ENCODE results near the gene INTS6. TPM values are rescaled to one million over a fixed set of nuclear protein-coding genes. Genes with fewer than 3 reads are reported as not detected.
A peak's percentile ranks its signal among the peaks of the same experiment; 100 is the strongest.

Gene INTS6
- total RNA-seq, 1 experiment from 2014 or later: 27.2 TPM

DNA sequence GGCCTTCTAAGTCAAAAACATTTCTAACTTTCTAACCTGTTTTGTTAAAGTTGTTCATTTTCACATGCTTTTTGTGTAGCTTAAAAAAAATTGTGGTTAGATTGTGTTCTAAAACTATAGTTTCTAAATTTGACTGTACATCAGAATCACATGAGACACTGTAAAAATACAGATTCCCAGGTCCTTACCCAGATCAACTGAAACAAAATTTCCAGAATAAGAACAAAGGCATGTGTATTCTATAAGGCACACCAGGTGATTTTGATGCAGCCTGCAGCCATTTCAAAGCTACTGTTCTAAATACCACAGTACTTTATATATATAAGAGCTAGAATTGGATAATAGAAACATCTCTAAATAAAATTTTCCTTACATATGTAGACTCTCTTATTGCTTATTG is 29.1 kb downstream of the INTS6 start (continued):
- TF ChIP-seq, protein P1, sequence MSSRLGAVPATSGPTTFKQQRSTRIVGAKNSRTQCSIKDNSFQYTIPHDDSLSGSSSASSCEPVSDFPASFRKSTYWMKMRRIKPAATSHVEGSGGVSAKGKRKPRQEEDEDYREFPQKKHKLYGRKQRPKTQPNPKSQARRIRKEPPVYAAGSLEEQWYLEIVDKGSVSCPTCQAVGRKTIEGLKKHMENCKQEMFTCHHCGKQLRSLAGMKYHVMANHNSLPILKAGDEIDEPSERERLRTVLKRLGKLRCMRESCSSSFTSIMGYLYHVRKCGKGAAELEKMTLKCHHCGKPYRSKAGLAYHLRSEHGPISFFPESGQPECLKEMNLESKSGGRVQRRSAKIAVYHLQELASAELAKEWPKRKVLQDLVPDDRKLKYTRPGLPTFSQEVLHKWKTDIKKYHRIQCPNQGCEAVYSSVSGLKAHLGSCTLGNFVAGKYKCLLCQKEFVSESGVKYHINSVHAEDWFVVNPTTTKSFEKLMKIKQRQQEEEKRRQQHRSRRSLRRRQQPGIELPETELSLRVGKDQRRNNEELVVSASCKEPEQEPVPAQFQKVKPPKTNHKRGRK (CRISPR knock-in tag; IDR thresholded peaks at IDR 0.05; ENCODE audit: borderline replicate concordance): no peak
- TF ChIP-seq, protein P2, sequence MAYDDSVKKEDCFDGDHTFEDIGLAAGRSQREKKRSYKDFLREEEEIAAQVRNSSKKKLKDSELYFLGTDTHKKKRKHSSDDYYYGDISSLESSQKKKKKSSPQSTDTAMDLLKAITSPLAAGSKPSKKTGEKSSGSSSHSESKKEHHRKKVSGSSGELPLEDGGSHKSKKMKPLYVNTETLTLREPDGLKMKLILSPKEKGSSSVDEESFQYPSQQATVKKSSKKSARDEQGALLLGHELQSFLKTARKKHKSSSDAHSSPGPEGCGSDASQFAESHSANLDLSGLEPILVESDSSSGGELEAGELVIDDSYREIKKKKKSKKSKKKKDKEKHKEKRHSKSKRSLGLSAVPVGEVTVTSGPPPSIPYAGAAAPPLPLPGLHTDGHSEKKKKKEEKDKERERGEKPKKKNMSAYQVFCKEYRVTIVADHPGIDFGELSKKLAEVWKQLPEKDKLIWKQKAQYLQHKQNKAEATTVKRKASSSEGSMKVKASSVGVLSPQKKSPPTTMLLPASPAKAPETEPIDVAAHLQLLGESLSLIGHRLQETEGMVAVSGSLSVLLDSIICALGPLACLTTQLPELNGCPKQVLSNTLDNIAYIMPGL (CRISPR knock-in tag; IDR thresholded peaks at IDR 0.05): no peak
- no peak for TF ChIP-seq CREB1 (CRISPR knock-in tag; IDR thresholded peaks at IDR 0.05)
- TF ChIP-seq SMAD4 (CRISPR knock-in tag; IDR thresholded peaks at IDR 0.05): no peak
- no peak for TF ChIP-seq RELA (CRISPR knock-in tag; IDR thresholded peaks at IDR 0.05; ENCODE audit: borderline replicate concordance)

DNA sequence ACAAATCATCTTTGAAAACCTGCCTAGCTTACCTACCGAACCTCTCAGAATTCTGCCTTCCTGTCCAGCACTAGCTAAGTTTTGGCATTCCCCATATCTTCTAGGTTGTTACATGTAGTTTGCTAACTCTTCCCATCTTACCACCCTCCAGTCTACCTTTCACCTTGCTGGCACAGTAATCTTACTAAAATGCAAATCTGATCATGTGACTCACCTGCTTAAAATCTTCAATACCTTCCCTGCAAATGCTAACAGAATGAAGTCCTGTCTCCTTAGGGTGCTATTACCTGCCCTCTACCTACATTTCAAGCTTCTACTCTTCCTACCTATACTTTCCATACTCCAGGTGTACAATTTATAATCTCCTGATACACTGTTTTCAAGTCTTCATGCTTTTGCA is 30.4 kb downstream of the INTS6 start:
- H3K9me3 Mint-ChIP-seq: no peaks in the 10 kb centered on the region
- CTCF ChIA-PET: interaction anchor here (0.8 to 1.5 kb wide), 3 partner anchors 297 to 393 kb away, joined by 3 to 5 read pairs (median 3); no protein-coding TSS in a partner anchor
- no peaks in the 10 kb centered on the region for H3K27me3 Mint-ChIP-seq (ENCODE audit: low read depth)
- peaks cover 58% of the 10 kb centered on the region for H3K4me1 Mint-ChIP-seq
- peaks cover 16% of the 10 kb centered on the region for H3K36me3 Mint-ChIP-seq
- H3K27ac Mint-ChIP-seq: peak overlapping the region; percentile 0
- H3K4me3 Mint-ChIP-seq: no peak overlapping the region
- POLR2A ChIA-PET: no interaction called here
- DNase-seq (ENCODE audit: low spot score) (no peak), ATAC-seq (no peak)
- TF ChIP-seq USF2 (CRISPR knock-in tag; IDR thresholded peaks at IDR 0.05) (peak; percentile 72), SMAD4 (CRISPR knock-in tag; IDR thresholded peaks at IDR 0.05) (no peak), NR1H2 (CRISPR knock-in tag; IDR thresholded peaks at IDR 0.05) (no peak)
- TF ChIP-seq, protein P3, sequence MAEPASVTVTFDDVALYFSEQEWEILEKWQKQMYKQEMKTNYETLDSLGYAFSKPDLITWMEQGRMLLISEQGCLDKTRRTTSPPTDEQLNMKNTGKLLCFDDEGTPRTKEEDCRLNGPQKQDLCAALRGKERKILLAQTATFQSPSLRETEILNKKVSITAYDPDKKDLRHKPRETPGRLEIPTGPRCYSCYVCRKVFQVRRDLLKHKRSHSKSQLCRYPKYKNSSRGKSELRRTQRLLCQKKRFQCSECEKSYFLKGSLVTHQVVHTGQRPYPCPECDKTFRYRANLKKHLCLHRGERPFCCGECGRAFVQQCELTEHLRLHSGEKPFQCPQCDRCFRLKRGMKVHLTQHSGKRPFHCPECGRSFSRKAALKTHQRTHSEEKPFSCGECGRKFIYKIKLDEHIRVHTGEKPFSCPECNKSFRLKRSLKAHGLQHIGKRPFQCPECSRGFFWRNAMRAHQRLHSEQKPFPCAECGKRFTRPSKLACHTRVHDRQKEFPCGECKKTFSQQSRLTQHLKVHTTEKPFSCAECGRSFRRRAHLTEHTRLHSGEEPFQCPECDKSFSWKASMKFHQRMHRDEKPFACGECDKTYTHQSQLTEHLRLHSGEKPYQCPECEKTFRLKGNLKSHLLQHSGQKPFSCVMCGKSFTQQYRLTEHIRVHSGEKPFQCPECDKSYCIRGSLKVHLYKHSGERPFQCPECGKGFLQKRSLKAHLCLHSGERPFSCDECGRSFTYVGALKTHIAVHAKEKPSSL (CRISPR knock-in tag; conservative IDR thresholded peaks at IDR 0.05): no peak
- TF ChIP-seq, protein P4, sequence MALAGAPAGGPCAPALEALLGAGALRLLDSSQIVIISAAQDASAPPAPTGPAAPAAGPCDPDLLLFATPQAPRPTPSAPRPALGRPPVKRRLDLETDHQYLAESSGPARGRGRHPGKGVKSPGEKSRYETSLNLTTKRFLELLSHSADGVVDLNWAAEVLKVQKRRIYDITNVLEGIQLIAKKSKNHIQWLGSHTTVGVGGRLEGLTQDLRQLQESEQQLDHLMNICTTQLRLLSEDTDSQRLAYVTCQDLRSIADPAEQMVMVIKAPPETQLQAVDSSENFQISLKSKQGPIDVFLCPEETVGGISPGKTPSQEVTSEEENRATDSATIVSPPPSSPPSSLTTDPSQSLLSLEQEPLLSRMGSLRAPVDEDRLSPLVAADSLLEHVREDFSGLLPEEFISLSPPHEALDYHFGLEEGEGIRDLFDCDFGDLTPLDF (CRISPR knock-in tag; IDR thresholded peaks at IDR 0.05): no peak

GRCh38 chr13:51420681-51421490 is 31.9 kb downstream of the INTS6 start:
- ATAC-seq: no peak
- Mint-ChIP-seq H3K27me3 (ENCODE audit: low read depth) (no peaks in the 10 kb centered on the region), H3K27ac (peak overlapping the region; percentile 64), H3K4me3 (no peak overlapping the region), H3K4me1 (peaks cover 42% of the 10 kb centered on the region), H3K36me3 (peaks cover 31% of the 10 kb centered on the region), H3K9me3 (peaks cover 13% of the 10 kb centered on the region)
- ChIA-PET CTCF (interaction anchor here (0.7 to 1.4 kb wide), 4 partner anchors 134 to 1570 kb away, joined by 3 to 6 read pairs (median 4); no protein-coding TSS in a partner anchor), POLR2A (interaction anchor here (0.7 kb wide), 1 partner anchor 117 kb away, joined by 6 read pairs; no protein-coding TSS in a partner anchor)
- TF ChIP-seq ERG (CRISPR knock-in tag; IDR thresholded peaks at IDR 0.05) (no peak), TCF7 (CRISPR knock-in tag; IDR thresholded peaks at IDR 0.05; ENCODE audit: low read depth) (no peak), NR2C2 (CRISPR knock-in tag; IDR thresholded peaks at IDR 0.05) (no peak), GRHL2 (CRISPR knock-in tag; IDR thresholded peaks at IDR 0.05; ENCODE audit: insufficient replicate concordance, severe bottlenecking) (no peak)
- TF ChIP-seq, protein P5, sequence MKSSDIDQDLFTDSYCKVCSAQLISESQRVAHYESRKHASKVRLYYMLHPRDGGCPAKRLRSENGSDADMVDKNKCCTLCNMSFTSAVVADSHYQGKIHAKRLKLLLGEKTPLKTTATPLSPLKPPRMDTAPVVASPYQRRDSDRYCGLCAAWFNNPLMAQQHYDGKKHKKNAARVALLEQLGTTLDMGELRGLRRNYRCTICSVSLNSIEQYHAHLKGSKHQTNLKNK (CRISPR knock-in tag; IDR thresholded peaks at IDR 0.05): no peak
- TF ChIP-seq, protein P1 (CRISPR knock-in tag; IDR thresholded peaks at IDR 0.05; ENCODE audit: borderline replicate concordance): no peak
- DNase-seq (ENCODE audit: low spot score): no peak
